ENCODE data around the gene SH3GL3.

Gene SH3GL3

DNA sequence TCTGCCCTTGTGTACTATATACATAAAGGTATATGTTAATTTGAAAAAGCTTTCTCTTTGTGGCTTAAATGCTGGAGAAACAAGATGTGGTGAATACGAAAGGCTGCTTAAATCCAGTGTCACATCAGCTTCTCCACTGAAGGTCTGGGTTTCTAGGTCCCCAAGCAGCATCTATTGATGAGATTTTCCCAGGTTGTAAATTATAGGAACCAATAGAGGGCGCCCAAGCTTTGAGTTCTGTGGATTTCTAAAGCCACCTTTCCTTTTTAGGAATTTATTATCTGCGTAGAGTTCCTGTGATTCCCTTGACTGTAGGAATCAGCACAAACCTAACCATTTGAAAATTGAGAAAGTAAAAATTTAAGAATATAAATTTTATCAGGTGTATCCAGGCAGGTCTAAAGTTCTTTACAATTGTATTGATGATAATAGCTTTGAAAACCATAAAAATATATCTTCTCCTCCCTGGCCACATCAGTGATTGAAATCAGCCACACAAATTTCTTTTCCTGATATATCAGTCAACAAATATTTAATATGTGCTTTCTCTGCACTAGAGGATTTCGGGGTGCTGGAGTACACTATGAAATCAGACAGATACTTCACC lies 118.5 kb downstream of the SH3GL3 start:
- DNase-seq (ENCODE audit: low read depth in 2 of 2) = no peak

GRCh38 chr15:83567318-83567717 lies 120.2 kb downstream of the SH3GL3 start:
- no peak for DNase-seq (ENCODE audit: low read depth in 2 of 2)

DNA sequence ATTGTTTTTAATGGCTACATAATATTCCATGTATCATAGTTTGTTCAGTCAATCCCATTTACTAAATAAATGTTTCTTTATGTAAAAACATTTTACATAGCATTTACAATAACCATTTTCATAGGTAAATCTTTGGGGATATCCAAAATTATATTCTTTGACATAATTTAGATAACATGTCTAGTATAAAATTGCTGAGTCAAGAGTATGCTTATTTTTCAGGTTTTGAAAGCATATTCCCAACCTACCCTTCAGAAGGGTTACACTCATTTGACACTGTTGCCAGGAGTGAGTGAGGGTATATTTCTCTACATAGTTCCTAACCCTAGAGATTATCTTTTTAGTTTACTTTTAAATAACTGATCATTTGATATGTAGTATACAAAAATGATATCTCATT lies 122.2 kb downstream of the SH3GL3 start:
- no peak for DNase-seq (ENCODE audit: low read depth in 2 of 2)

DNA sequence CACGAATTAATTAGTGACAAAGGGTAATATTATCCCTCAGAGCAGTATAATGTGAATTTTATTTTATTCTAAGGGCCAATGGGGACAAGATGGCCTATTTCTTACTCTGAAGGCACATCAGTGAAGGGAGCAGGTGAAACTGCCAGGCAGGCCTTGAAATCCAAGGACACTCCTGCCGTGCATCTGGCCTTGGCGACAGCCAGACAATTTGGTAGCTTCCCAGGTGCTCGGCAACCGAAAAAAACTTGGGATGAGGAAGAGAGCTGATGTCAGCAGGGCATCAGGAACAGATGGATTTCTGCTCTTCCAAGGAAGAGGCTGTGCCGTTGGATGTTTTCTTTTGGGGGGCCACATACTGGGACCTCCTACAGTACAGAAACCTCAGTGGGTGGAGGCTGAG lies 123.6 kb downstream of the SH3GL3 start:
- DNase-seq (ENCODE audit: low read depth in 2 of 2) = no peak

GRCh38 chr15:83571820-83572707 lies 124.9 kb downstream of the SH3GL3 start:
- no peak for DNase-seq (ENCODE audit: low read depth in 2 of 2)

DNA sequence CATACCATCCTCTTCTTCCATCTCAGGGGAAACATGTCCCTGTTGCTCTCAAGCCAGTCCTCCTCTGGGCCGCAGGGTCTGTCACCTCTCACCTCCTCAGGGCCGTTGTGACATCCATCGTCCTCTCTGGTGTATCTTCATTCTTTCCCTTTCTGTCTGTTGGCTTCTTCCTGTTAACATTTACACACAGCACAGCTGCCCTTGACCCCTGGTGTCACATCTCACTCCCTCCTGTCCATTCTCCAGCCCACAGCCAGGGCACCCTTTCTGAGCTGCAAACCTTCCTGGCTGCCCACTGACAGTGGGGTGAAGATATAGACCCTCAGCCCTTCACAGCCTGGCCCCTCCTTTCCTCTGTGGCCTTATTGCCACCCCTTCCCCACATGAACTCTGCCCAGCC lies 127.2 kb downstream of the SH3GL3 start:
- no peak for DNase-seq (ENCODE audit: low read depth in 2 of 2)

GRCh38 chr15:83578691-83579090 lies 131.6 kb downstream of the SH3GL3 start:
- DNase-seq (ENCODE audit: low read depth in 2 of 2) = no peak

DNA sequence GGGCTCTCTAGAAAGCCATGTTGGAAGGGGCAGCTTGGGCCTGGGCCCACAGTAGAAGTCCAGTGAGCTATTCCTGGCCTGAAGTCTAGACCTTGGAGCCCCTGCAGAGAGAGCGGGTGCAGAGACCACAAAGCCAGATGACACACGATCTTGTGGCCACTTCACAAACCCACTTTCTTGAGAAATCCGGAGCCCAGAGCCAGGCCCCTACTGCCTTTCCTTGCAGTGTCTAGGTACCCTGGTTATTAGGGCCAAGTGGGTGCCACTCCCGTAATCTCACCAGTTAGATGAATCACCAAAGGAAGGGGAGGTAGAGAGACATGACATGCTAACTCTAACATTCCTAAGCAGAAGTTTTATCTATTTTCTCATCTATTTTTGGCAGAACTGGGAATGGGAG lies 134.2 kb downstream of the SH3GL3 start:
- no peak for DNase-seq (ENCODE audit: low read depth in 2 of 2)

GRCh38 chr15:83582381-83582780 lies 135.2 kb downstream of the SH3GL3 start:
- no peak for DNase-seq (ENCODE audit: low read depth in 2 of 2)

GRCh38 chr15:83585601-83586335 lies 138.6 kb downstream of the SH3GL3 start:
- DNase-seq (ENCODE audit: low read depth in 2 of 2) = no peak

GRCh38 chr15:83587091-83587490 lies 139.9 kb downstream of the SH3GL3 start:
- DNase-seq (ENCODE audit: low read depth in 2 of 2) = no peak

DNA sequence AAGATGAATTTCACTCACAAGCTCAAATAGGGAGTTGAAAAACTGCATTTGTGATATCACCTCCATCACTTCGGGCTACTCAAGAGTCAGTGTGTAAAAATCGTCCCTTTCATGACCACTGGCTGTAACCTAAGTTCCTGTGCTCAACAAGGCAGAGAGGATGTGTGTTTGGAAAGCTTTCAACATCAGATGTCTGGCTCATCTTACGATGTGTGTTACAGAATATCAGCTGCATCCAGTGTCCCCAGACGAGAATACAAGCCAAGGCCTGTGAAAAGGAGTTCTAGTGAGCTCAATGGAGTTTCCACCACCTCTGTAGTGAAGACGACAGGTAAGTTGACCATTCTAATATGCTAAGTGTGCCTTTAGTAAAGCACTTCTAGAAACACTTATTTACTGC lies 141.3 kb downstream of the SH3GL3 start:
- no peak for DNase-seq (ENCODE audit: low read depth in 2 of 2)

DNA sequence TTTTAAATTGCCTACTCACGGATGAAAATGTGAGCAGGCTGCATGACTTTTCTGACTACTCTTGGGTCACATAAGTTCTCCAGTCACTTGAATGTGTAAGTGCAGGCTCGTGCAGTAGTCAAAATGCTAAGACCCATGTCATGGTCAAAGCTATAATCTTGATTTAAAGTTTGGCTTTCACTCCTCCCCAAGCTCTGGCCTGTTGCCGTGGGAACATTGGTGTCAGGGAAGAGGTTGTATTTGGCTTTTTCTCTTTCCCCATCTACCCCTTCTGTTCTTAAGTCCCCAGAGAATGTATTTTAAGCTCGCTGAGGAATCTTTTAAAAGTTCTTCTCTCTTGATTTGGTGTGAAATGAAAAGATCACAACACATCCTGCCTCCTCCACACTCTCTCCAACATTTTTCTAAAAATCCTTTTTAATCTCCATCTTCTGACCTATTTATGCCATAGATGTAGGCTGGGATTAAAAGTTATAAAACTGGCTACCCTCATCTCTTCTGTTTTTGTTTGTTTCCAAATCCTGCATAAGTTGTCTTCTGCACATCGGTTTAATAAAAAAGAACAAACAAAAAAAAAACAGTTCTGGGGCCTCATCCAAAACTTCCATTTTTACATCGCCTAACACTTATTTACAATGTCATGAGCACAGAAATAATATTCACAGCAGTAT lies 145.4 kb downstream of the SH3GL3 start:
- DNase-seq (ENCODE audit: low read depth in 2 of 2) = no peak

GRCh38 chr15:83595191-83595590 lies 148.1 kb downstream of the SH3GL3 start:
- DNase-seq (ENCODE audit: low read depth in 2 of 2) = no peak

DNA sequence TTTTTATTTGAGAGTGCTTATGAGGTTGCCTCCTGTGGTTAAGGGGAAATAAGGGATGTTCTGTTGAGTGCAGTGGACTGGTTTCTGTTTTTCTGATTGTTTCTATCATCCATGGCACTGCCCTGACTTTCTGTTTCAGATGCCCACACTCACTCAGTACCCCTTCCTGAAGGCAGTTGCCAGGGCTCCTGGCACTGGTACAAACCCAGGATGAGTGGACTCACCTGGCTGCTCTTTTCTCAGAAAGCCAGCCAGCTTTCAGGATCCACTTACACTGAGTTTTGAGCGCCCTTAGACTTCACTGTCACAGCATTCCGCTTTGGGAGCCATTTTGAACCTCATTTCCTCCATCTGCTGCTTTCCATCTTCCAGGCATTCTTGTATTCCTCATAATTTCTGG lies 150.9 kb downstream of the SH3GL3 start:
- no peak for DNase-seq (ENCODE audit: low read depth in 2 of 2)

DNA sequence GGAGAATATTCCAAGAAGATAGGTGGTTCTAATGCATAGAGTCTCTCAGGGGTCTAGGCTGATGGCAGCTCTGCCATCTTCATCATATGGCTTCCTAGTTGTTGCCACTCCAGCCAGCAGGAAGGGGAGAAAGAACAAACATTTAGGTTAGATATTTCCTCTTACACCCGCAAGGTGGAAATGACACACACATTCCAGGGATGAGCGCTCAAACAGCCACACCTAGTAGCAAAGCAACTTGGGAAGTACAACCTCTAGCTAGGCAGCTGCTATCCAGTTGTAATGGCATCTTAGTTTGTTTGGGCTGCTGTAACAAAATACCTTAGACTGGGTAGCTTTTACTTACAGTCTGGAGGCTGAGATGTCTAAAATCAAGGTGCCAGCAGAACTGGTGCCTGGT lies 154.9 kb downstream of the SH3GL3 start:
- DNase-seq (ENCODE audit: low read depth in 2 of 2) = no peak

DNA sequence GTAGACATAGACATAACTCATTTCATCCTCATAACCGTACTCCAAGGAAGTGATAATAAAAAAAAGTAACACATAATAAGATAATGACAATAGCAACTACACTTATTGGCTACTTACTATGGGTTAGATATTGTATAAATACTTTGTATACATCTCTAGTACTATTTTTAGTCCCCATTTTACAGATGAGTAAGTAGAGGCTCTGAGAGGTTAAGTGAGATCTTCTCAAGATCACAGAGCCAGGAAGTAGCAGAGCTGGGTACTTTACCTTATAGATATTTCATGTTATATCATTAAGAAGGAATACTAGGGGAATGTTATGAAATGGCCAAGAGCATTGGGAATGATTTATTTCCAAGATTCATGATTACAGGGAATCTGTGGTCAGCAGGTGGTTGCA lies 157.4 kb downstream of the SH3GL3 start:
- DNase-seq (ENCODE audit: low read depth in 2 of 2) = no peak

- DNase-seq (ENCODE audit: low read depth in 2 of 2) = no peak
These were observed 158.2 kb downstream of the SH3GL3 start for GRCh38 chr15:83605111-83605945.

DNA sequence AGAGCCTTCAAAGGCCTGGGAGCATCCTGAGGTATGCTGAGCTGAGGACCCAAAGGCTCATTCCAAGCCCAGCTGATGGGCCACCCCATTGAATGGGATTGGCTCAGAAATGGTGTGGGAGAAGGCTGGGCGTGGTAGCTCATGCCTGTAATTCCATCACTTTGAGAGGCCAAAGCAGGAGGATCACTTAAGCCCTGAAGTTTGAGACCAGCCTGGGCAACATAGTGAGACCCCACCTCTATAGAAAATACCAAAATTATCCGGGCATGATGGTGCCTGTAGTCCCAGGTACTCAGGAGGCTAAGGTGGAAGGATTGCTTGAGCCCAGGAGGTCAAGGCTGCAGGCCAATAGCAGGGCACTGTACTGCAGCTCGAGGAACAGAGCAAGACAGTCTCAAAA lies 163.0 kb downstream of the SH3GL3 start:
- DNase-seq (ENCODE audit: low read depth in 2 of 2) = no peak

- DNase-seq (ENCODE audit: low read depth in 2 of 2) = no peak
These were observed 164.0 kb downstream of the SH3GL3 start for GRCh38 chr15:83610901-83611685.
